ENCODE measurements around the gene C1orf21.

C1orf21 gene

GRCh38 chr1:184626076-184627006, 239.5 kb downstream of the C1orf21 start:
- DNase-seq, result no peak

DNA sequence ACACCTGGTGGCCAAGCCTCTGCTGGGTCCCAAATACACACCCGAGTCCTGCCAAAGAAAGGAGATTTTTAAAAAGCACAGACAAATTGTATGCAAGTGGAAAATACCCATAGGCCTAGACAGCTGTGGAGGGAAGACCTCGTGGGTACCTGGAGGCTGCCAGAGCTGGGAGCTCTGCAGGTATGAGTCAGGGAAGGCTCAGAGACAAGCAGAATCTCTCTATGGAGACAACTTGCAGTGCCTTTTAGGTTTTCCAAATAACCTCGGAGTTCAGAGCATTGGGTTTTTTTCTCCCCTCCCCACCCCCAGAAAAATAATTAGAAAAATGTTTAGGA, 240.1 kb downstream of the C1orf21 start:
- no peak for DNase-seq

DNA sequence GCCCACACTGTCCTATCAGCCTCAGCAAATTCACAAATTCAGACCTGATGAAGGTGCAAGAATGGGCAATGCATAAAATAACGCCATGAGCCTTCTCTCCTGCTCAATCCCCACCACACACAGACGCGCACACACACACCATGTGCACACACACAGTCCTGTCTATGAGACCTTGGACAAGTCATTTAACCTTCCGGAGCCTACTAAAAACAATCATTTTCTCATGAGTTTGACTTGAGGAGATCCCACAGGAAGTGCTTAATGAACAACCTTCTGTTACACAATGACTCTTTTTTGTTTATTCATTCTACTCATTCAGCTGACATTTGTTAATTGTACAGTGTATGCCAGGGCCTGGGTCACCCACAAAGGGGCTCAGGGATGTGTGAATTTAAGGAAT, 242.4 kb downstream of the C1orf21 start:
- no peak for DNase-seq

DNA sequence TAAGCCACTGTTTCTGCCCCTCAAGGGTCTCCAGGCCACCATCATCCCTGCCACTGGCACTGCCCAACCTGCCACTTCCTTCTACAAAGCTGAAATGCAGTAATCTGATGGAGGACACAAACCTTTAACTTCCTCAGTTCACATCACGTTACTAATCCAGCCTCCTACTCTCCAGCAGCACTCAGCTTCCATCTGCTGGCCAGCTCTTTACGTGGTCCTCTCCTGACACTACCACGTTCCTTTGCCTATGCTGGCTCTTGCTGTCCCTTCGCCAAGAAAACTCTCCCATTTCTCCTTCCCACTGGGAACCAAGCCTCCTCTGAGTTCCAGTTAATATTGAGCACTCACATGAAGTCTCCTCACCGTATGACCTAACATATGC, 243.8 kb downstream of the C1orf21 start:
- DNase-seq, result no peak

DNA sequence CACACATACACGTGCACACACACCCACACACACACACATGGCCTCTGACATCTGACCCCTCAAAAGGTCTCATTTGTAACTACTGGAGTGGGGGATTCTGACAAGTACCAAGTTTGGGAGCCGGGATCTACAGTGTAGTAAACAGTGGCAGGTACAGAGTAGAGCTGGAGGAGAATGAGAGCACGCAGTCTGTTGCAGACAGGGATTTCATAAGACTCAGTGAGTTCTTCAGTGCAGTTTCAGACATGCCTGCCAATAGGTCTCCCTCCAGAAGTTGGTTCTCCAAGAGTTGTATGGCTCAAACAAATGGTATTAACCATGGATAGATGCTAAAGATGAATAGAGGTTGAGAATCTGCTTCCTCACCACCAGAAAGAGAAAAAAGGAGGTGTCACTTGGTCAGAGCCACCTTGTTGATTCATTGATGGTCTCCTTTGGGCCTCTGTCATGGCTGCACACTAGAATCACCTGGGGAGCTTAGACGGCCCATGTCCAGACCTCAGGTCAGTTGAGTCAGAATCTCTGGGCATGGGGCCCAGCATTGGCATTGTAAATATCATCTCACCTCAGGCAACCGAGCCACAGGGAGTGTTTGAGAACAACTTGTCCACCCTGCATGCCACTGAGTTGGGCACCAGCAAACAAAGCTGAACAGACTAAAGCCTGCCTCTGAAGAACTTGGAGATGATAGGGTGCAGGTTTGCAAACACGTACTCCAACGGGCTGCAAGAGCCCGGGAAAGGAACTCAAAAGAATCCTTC, 245.8 kb downstream of the C1orf21 start:
- no peak for DNase-seq

DNA sequence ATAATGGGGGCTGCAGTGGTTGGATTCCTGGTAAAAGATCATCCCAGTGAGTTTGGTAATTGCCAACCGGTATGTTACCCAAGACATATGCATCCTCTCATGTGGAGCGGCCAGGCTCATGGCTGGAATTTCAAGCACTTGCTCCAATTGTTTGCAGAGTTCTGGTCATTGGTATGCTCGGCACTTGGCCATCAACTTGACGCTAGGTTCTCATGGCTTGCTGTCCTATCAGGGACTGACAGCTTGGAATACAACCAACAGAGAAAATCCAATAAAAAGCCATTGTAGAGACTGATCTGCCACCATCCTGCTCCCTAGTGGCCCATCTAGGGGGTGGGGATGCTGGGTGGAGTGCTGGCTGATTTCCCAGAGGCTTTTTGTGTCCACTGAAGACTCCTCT, 247.0 kb downstream of the C1orf21 start:
- no peak for DNase-seq

- no peak for DNase-seq
Measured at GRCh38 chr1:184634296-184634695, 247.5 kb downstream of the C1orf21 start.

- DNase-seq, result no peak
Measured at GRCh38 chr1:184635347-184635979, 248.6 kb downstream of the C1orf21 start.

GRCh38 chr1:184635980-184636431, 249.2 kb downstream of the C1orf21 start:
- DNase-seq, result peak in 3 of 51 donors; percentile 4 to 35 (median 26)

DNA sequence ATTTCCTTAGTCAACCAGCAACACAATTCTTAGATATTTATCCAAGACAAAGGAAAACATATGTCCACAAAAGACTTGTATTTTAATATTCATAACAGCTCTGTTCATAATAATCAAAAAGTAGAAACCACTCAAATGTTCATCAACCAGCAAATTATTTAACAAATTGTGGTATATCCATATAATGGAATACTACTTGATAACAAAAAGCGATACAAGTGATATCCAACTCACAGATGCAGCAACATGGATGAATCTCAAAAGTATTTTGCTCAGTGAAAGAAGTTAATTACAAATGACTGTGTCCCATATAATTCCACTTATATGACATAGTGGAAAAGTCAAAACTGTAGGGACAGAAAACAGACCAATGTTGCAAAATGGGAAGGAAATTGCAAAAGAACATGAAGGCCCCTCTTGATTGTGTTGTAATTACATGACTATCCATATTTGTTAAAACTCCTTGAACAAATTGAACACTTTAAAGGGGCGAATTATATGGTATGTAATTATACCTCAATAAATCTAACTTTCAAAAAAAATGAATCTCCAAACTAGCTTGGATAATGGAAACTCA, 250.9 kb downstream of the C1orf21 start:
- no peak for DNase-seq

DNA sequence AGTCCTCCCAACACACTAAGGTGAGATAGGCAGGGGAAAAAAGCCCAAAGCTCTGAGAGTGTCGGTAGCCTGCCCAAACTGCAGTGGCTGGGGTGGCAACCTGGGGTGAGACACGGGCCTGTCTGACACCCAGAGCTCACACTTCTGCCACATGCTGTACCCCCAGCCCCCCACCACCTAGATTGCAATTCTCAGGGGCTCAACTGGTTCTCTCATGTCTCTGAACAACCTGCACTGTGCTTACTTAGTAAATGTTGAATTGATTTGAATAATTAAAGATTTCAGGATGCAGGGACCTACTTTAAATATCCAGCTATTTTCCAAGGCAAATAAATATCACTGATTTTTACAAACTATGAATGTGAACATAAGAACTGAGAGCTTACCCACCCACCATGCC, 252.4 kb downstream of the C1orf21 start:
- no peak for DNase-seq

GRCh38 chr1:184640505-184640904, 253.7 kb downstream of the C1orf21 start:
- DNase-seq, result no peak

DNA sequence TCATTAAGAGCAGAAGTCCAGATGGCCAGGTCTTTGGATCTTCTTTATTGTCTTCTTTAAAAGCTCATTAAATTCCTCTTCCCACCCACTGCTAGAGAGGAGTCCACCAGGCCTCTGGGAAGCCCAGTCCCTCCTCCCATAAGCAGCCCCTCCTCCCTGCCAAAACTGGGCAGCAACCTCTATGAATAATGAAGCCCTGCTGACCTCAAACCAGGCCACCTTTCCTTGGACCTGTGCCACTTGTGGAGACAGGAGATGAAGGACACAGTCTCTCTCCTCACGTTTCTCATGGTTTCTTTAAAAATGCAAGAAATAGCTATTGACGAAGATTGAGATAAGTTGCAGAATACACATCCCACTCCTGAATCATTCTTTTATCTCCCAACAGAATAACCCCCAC, 255.1 kb downstream of the C1orf21 start:
- no peak for DNase-seq

- DNase-seq, result no peak
Measured at GRCh38 chr1:184643661-184644060, 256.8 kb downstream of the C1orf21 start.

- DNase-seq, result no peak
Measured at GRCh38 chr1:184644771-184645170, 257.9 kb downstream of the C1orf21 start.

GRCh38 chr1:184646178-184646701, 259.4 kb downstream of the C1orf21 start:
- DNase-seq, result no peak

GRCh38 chr1:184646824-184647223, 260.0 kb downstream of the C1orf21 start:
- no peak for DNase-seq

DNA sequence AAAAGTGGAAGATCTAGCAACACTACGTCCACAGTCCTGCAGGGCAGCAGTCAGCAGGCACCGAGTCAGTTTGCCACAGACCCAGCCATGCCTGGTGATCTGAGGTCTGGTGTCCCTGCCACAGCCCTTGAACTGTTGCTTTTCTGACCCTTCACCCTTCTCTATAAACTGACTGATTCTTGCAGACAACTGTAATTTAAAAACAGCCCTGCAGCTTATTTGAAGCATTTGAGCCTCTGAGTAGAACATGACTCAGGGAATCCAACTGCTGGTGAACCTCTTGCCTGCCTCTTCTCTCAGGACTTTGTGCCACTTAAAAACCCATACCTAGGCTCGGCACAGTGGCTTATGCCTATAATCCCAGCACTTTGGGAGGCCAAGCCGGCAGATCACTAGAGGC, 260.6 kb downstream of the C1orf21 start:
- DNase-seq, result no peak

- DNase-seq, result no peak
Measured at GRCh38 chr1:184648160-184648855, 261.5 kb downstream of the C1orf21 start.

DNA sequence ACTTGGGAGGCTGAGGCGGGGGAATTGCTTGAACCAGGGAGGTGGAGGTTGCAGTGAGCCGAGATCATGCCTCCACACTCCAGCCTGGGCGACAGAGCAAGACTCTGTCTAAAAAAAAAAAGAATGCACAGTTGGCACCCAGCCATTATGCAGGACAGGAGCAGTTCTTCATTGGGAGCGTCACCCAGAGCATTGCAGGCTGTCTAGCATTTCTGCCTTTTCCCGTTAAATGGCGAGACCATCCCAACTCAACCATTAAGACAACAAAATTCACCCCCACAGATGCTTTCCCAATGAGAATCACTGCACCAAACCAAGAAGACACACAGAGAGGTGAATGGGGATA, 262.0 kb downstream of the C1orf21 start:
- DNase-seq, result no peak

GRCh38 chr1:184649451-184649888, 262.6 kb downstream of the C1orf21 start:
- no peak for DNase-seq
